Esophagus muscularis mucosa (tissue), 4 donors: Measurements from ENCODE around the gene HOXD13. TPM values are rescaled to one million over a fixed set of nuclear protein-coding genes. Genes with fewer than 3 reads are reported as not detected.
A peak's percentile ranks its signal among the peaks of the same experiment; 100 is the strongest.

Experiments used
- DNase-seq: peaks from one replicate; pipeline ENCODE4 v3.0.0-alpha.2; 2017; ENCODE audit errors: extremely low spot score
- H3K27ac ChIP-seq, 4 donors: fragments of 200-600 bp; sonication (generic); replicated peaks in 1 of 4; 1 replicate in 3 of 4; 2 replicates in 1 of 4; pipeline ENCODE4 v1.5.1; 2016 to 2019; ENCODE audit warnings: mild to moderate bottlenecking in 1 of 4
- H3K27me3 ChIP-seq, 4 donors: fragments of 200-600 bp; sonication (generic); one replicate each; pipeline versions ENCODE4 v1.5.1 to v1.6.0; 2016 to 2019
- H3K36me3 ChIP-seq, 4 donors: fragments of 200-600 bp; sonication (generic); one replicate each; pipeline ENCODE4 v1.5.1; 2016 to 2019
- H3K4me1 ChIP-seq, 4 donors: fragments of 200-600 bp; sonication (generic); one replicate each; pipeline ENCODE4 v1.5.1; 2016 to 2019
- H3K4me3 ChIP-seq, 4 donors: fragments of 200-600 bp; sonication (generic); 1 replicate in 2 of 4; 2 replicates in 2 of 4; pipeline ENCODE4 v1.5.1; 2016 to 2019; ENCODE audit warnings: mild to moderate bottlenecking in 4 of 4, moderate library complexity in 1 of 4
- H3K9me3 ChIP-seq, 4 donors: fragments of 200-600 bp; sonication (generic); 1 replicate in 3 of 4; 2 replicates in 1 of 4; pipeline ENCODE4 v1.5.1; 2016 to 2019
- EP300 ChIP-seq: sonication (generic); formaldehyde crosslinking; IDR thresholded peaks from one replicate; pipeline ENCODE4 v1.6.1; 2017; ENCODE audit warnings: antibody characterized with exemption
- POLR2A ChIP-seq: fragments of 450-650 bp; IDR thresholded peaks from one replicate; pipeline ENCODE4 v1.6.1; 2017; ENCODE audit warnings: antibody characterized with exemption, moderate library complexity, mild to moderate bottlenecking, low read depth
- POLR2AphosphoS5 ChIP-seq, 2 donors: sonication (generic); formaldehyde crosslinking; IDR thresholded peaks; one replicate each; pipeline ENCODE4 v1.6.1; 2017; ENCODE audit warnings: antibody characterized with exemption in 2 of 2
- WGBS: methylation state at CpG from one replicate; pipeline ENCODE4 v1.1.5; 2018; 5-methylcytosine and 5-hydroxymethylcytosine counted together
- intact Hi-C: fragments of 100-400 bp; cut with DNase I; formaldehyde crosslinking; loops from one replicate; pipeline ENCODE4 v1.15.1; 2023
- total RNA-seq, 4 donors: library from RNA; depleted of rRNA; stranded (reverse); fragments of >200 nt; gene quantifications; one replicate each; pipeline versions ENCODE4 v1.1.0 to v1.2.1, GENCODE V29; 2016
- TF ChIP-seq, protein P1 (sequence below), 3 experiments: fragments of 200-600 bp in 2 of 3; fragments of 450-650 bp in 1 of 3; sonication (generic) in 2 of 3; IDR thresholded peaks; one replicate each; pipeline ENCODE4 v1.5.1; 2017 to 2019; ENCODE audit warnings: antibody characterized with exemption in 3 of 3, mild to moderate bottlenecking in 2 of 3, moderate library complexity in 1 of 3

Gene HOXD13
- total RNA-seq, 4 donors from 2014 or later: not detected

DNA sequence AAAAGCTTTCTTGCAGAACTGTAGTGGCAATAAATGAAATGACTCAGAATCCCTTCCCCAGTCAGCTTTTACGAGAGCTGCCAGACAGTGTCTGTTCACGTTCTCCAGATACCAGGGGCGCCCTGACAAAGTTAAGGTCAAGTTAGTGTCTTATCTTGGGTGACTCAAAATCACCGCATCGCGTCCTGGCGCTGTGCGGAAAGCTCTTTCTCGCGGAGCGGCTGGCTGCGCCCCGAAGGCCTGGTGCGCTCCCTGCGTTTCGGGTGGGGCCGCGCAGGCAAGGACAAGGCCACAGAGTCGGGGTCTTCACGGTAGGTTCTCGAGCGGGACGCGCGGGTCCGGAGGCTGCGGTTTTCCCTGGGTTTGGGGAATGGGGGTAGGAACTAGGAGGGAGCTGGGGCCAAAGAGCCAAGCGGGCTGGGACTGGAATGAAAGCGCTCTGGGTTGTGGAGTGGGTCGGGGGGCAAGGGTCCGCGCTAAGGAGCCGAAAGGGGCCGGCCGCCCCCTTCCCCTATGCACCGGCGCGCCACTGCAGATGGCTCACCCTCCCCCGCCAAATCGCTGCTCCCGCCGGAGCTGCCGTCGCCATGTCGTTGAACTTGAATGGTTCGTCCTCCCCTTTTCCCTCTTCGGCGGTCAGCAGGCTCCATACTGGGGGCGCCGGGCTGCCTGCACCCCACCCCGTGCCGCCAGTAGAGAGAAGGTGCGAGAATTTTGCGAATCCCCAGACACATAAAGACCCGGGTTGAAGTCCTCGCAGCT, 12.0 kb downstream of the HOXD13 start:
- Histone ChIP-seq H3K9me3 (no peaks in the 10 kb centered on the region), H3K4me1 (peaks cover 26 to 67% (median 59%) of the 10 kb centered on the region in 4 donors), H3K27ac (no peak overlapping the region), H3K4me3 (peak overlapping the region in 2 of 4 donors; percentile 4 to 22), H3K27me3 (peaks cover 12 to 99% (median 90%) of the 10 kb centered on the region in 4 donors), H3K36me3 (no peaks in the 10 kb centered on the region)
- DNase-seq: no peak
- 3% methylated on average over 51 of the region's 56 CpGs for WGBS
- intact Hi-C loops: no loop called here
- TF ChIP-seq, protein P1, sequence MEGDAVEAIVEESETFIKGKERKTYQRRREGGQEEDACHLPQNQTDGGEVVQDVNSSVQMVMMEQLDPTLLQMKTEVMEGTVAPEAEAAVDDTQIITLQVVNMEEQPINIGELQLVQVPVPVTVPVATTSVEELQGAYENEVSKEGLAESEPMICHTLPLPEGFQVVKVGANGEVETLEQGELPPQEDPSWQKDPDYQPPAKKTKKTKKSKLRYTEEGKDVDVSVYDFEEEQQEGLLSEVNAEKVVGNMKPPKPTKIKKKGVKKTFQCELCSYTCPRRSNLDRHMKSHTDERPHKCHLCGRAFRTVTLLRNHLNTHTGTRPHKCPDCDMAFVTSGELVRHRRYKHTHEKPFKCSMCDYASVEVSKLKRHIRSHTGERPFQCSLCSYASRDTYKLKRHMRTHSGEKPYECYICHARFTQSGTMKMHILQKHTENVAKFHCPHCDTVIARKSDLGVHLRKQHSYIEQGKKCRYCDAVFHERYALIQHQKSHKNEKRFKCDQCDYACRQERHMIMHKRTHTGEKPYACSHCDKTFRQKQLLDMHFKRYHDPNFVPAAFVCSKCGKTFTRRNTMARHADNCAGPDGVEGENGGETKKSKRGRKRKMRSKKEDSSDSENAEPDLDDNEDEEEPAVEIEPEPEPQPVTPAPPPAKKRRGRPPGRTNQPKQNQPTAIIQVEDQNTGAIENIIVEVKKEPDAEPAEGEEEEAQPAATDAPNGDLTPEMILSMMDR (IDR thresholded peaks at IDR 0.05): no peak
- TF ChIP-seq EP300 (no peak), POLR2A (no peak), POLR2AphosphoS5 (IDR thresholded peaks at IDR 0.05) (no peak)

DNA sequence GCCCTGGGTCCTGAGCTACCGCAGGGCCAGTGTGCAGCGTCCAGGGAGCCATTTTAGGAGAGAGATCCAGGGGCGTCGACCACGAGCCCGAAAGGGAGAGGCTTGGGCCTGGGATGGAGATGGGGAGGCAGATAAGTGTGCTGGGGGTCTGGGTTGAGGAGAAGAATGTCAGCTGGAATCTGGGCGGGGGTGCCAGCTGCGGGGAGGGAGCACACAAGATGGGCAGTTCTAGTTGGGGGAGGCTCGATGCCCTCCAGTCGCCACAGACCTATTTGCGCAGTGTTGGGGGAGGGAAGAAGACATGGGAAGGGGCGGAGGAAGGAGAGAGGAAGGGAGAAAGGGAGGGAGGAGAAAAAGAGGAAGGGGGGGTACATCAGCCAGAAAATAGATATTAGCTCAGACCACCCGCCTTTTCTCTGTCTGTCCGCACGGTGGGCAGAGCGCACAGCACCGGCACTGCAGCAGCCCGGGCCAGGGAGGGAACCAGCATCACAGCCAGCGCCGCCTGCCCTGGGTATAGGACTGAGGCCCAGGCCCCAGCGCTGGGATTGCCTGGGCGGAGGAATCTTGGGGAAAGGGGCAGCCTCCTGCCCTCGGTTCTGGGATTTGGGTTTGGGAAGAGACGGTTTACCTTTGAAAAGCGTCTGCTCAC, 12.7 kb downstream of the HOXD13 start:
- 5% methylated on average over 24 of the region's 25 CpGs for WGBS
- intact Hi-C loops: no loop called here
- H3K4me1 ChIP-seq: peaks cover 26 to 60% (median 52%) of the 10 kb centered on the region in 4 donors
- H3K9me3 ChIP-seq: no peaks in the 10 kb centered on the region
- TF ChIP-seq POLR2AphosphoS5 (IDR thresholded peaks at IDR 0.05) (no peak), POLR2A (no peak), EP300 (no peak)
- TF ChIP-seq, protein P1 (IDR thresholded peaks at IDR 0.05): no peak
- H3K27me3 ChIP-seq: peaks cover 12 to 99% (median 90%) of the 10 kb centered on the region in 4 donors
- peak overlapping the region in 2 of 4 donors; percentile 4 to 22 for H3K4me3 ChIP-seq
- DNase-seq: no peak
- H3K36me3 ChIP-seq: no peaks in the 10 kb centered on the region
- H3K27ac ChIP-seq: no peak overlapping the region

- H3K4me3 ChIP-seq: peak overlapping the region in 2 of 4 donors; percentile 37 to 43
- 9% methylated on average over 22 of the region's 25 CpGs for WGBS
- no peak for TF ChIP-seq EP300
- no peak for TF ChIP-seq POLR2AphosphoS5 (IDR thresholded peaks at IDR 0.05)
- TF ChIP-seq, protein P1 (IDR thresholded peaks at IDR 0.05): no peak
- no peak for TF ChIP-seq POLR2A
- intact Hi-C loops: no loop called here
- peaks cover 26 to 54% (median 50%) of the 10 kb centered on the region in 4 donors for H3K4me1 ChIP-seq
- no peak overlapping the region for H3K27ac ChIP-seq
- no peaks in the 10 kb centered on the region for H3K9me3 ChIP-seq
- H3K27me3 ChIP-seq: peaks cover 12 to 99% (median 90%) of the 10 kb centered on the region in 4 donors
- H3K36me3 ChIP-seq: no peaks in the 10 kb centered on the region
- no peak for DNase-seq
These were observed 13.4 kb downstream of the HOXD13 start for GRCh38 chr2:176105730-176106580.

GRCh38 chr2:176106581-176107539, 14.3 kb downstream of the HOXD13 start, which contains the start of gene HOXD11:
Gene HOXD11, plus strand, starts transcription at chr2:176107280. Its CDS starts 76 bp downstream, at chr2:176107356.
- Histone ChIP-seq H3K9me3 (no peaks in the 10 kb centered on the region), H3K36me3 (no peaks in the 10 kb centered on the region), H3K27me3 (peaks cover 12 to 99% (median 89%) of the 10 kb centered on the region in 4 donors), H3K4me3 (peak within 1 kb of the TSS; percentile 20 to 49 (median 40)), H3K27ac (no peak within 1 kb of the TSS), H3K4me1 (peaks cover 26 to 61% (median 54%) of the 10 kb centered on the region in 4 donors)
- TF ChIP-seq POLR2AphosphoS5 (IDR thresholded peaks at IDR 0.05) (no peak), EP300 (no peak), POLR2A (no peak)
- TF ChIP-seq, protein P1 (IDR thresholded peaks at IDR 0.05): no peak
- no peak for DNase-seq
- intact Hi-C loops: no loop called here
- WGBS: 8% methylated on average over 37 of the region's 85 CpGs
